ENCODE measurements around the gene NOB1.

GRCh38 chr16:69726313-69727060 lies 28.2 kb downstream of the NOB1 start, which contains the start of gene NQO1:
- TF ChIP-seq EZH2 (IDR thresholded peaks at IDR 0.05; ENCODE audit: borderline replicate concordance, low read depth, low read length, severe bottlenecking) (no peak), CTCF (IDR thresholded peaks at IDR 0.05; ENCODE audit: borderline replicate concordance, extremely low read depth, low read length, poor library complexity, severe bottlenecking) (no peak)
